ENCODE data around the gene XBP1.
"Not testable (repeated sequence)": the region's sequence is repeated elsewhere in the genome, so short reads cannot be mapped to it uniquely, and the experiment has no call there.

Gene XBP1

DNA sequence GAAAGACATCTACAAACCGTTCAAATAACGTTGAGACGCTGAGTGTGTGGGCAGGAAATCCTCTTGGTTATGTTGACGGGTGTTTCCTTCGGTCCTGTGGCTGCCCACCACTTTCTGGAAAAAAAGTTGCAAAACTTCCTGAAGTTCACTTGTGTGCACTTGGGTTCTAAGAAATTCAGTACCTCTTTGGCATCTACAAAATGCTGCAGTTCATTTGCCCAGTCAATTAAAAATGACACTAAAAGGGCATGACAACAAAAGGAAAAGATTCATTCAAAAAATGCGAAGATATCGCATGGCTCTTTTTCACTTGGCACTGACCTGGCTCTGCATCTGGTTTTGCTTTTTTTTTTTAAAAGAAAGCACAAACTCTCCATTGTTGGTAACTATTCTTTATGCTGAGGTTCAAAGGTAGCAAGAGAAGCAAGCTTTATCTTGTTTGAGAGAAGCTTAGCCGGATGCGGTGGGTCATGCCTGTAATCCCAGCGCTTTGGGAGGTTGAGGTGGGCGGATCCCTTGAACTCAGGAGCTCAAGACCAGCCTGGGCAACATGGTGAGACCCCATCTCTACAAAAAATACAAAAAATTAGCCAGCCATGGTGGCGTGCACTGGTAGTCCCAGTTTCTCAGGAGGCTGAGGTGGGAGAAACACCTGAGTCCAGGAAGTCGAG is 10.6 kb upstream of the XBP1 start:
- peak; percentile 21 for DNase-seq (ENCODE audit: low read depth)
- TF ChIP-seq, protein P1, sequence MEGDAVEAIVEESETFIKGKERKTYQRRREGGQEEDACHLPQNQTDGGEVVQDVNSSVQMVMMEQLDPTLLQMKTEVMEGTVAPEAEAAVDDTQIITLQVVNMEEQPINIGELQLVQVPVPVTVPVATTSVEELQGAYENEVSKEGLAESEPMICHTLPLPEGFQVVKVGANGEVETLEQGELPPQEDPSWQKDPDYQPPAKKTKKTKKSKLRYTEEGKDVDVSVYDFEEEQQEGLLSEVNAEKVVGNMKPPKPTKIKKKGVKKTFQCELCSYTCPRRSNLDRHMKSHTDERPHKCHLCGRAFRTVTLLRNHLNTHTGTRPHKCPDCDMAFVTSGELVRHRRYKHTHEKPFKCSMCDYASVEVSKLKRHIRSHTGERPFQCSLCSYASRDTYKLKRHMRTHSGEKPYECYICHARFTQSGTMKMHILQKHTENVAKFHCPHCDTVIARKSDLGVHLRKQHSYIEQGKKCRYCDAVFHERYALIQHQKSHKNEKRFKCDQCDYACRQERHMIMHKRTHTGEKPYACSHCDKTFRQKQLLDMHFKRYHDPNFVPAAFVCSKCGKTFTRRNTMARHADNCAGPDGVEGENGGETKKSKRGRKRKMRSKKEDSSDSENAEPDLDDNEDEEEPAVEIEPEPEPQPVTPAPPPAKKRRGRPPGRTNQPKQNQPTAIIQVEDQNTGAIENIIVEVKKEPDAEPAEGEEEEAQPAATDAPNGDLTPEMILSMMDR (IDR thresholded peaks at IDR 0.05; ENCODE audit: low read length, missing control alignments) = no peak
- H3K4me3 ChIP-seq (replicated peaks; ENCODE audit: low read depth, low read length) = no peak overlapping the region

DNA sequence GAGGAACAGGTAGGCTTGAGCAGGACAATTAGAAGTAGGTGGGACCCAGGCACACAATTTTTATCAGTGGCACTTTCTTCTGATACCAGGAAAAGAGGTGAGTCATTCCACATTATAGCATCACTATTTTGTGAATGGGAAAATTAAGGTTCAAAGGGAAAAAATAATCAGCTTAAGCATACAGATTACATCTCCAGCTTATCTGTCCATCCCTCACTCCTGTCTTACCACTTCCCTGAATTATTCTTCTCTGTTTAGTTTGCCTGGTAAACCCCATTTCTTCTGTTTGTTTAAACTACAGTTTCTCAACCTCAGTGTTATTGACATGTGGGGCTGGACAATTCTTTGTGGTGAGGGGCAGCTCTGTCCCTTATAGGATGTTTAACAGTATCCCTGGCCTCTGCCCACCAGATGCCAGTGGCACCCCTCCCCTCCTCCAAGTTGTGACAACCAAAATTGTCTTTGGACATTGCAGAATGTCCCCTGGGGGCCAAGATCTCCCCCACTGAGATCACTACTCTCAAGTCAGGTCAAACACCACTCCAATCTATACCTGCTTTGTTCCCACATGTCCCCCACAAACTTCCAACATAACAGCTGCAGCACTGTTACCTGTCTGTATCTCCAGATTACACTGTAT is 8.5 kb upstream of the XBP1 start:
- DNase-seq (ENCODE audit: low read depth) = no peak
- no peak overlapping the region for H3K4me3 ChIP-seq (replicated peaks; ENCODE audit: low read depth, low read length)

DNA sequence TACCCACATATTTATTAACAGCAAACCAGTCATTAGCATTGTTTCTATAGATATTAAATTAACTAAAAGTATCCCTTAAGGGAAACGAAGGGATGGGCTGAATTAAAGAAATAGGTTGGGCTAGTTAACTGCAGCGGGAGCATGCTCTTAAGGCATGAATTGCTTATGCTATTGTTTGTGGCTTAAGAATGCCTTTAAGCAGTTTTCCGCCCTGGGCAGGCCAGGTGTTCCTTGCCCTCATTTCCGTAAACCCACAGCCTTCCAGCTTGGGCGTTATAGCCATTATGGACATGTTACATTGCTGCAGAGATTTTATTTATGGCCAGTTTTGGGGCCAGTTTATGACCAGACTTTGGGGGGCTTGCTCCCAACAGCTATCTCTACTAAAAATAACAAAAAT is 5.1 kb upstream of the XBP1 start:
- H3K4me3 ChIP-seq (replicated peaks; ENCODE audit: low read depth, low read length); DNase-seq (ENCODE audit: low read depth): not testable (repeated sequence)

More for the DNA sequence above, 8.5 kb upstream of the XBP1 start:
- TF ChIP-seq, protein P1 (IDR thresholded peaks at IDR 0.05; ENCODE audit: low read length, missing control alignments) = no peak

DNA sequence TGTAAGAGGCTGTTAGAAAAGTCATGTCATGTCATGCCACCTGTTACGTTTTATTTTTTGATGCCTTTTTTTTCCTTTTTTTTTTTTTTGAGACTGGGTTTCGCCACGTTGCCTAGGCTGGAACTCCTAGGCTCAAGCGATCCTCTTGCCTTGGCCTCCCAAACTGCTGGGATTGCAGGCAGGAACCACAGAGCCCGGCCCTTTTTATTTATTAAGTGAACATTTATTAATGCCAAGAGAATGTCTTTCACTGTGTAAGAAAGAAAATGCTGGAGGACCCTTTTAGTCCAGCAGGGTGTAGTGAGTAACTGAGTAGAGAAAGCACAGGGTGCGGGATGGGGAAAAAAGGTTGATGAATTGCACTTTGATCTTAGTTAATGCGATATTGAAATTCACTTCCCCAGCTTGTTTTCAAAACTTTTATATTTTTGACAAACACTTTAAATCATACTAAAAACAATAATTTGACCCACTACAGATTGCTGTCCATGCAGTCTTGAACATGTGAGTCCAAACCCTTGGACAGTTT is 2.3 kb upstream of the XBP1 start:
- no peak overlapping the region for H3K4me3 ChIP-seq (replicated peaks; ENCODE audit: low read depth, low read length)
- DNase-seq (ENCODE audit: low read depth) = no peak
- TF ChIP-seq, protein P1 (IDR thresholded peaks at IDR 0.05; ENCODE audit: low read length, missing control alignments) = no peak

DNA sequence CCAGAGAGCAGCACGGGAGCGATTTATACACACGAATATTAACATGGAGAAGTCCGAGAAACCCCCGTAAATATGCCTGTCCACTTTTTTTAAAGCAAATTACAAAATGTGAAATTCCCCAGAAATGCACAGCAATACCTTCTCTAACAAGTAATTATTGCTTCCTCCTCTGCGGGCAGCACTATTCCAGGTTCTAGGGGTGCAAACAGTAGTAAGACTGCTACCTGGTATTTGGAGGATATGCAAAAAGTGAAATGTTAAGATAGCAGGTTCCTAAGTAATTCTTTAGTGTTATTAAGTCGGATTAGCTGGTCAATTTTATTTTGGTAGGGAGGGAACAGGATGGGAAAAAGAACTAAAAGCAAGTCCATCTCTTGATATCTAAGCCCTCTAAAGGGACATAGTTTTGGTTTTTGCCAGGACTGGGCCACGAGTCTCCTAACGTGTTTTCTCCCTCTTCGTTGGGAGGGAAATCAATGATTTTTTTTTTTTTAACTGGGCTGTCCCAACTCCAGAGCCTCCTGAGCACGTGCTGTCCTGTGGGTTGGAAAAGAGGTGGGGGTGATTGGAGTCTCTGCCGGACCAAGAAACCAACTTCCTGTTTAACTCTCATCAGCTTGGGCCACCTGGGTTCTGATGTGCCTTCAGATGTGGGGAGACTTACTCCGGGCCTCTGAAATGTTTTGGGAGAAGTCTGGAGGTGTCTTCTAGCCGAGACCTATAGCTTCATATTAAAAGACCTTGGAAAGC is 1.7 kb upstream of the XBP1 start:
- no peak overlapping the region for H3K4me3 ChIP-seq (replicated peaks; ENCODE audit: low read depth, low read length)
- TF ChIP-seq, protein P1 (IDR thresholded peaks at IDR 0.05; ENCODE audit: low read length, missing control alignments) = no peak
- no peak for DNase-seq (ENCODE audit: low read depth)

DNA sequence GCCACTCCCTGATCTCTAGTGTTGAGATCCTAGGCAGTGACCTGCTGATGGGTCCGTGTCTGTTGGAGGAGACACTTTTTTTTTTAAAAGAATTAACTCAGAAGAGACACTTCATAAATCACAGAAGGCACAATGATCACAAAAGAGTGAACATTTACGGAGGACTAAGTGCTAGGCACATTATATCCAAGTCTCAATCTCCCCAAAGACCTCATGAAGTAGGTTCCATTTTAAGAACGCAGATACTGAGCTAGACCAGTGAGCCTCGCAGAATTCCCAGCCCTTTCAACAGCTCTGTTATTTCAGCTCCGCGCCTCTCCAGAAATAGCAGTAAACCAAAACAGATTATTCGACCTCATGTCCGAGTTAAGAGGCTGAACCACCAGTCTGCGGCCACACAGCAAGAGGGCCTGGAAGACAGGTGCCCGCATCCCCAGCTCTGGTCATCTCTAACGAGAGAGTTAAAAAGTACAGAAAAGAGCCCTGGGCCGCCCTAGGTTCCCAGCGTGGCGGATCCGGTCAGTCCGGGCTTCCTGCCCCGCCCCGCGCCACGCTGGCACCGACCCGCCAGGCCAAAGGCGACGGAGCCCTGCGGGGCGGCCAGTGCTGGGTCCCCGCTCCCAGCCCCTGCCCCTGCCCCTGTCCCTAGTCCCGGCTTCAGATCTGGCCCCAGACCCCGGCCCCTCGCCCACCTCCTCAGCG is 612 bp downstream of the XBP1 start:
- peak; percentile 61 for DNase-seq (ENCODE audit: low read depth)
- peak overlapping the region; percentile 98 for H3K4me3 ChIP-seq (replicated peaks; ENCODE audit: low read depth, low read length)
- TF ChIP-seq, protein P1 (IDR thresholded peaks at IDR 0.05; ENCODE audit: low read length, missing control alignments) = no peak

All from fibroblast of pulmonary artery (primary cell).